ENCODE results near the gene RALGPS2. TPM values are rescaled to one million over a fixed set of nuclear protein-coding genes. Genes with fewer than 3 reads are reported as not detected.

RALGPS2 gene
- total and polyA plus RNA-seq, 2 of the 13 experiments (the other 11 are each of a cell fraction or from before 2014, with no cell fraction given) = 15.6 to 36.0 TPM

- in situ Hi-C loops (cut with HindIII; ENCODE audit: extremely low pct_ligation_motif_present, low pct_unique_long_range_greater_than_20kb) (no loop called here), intact Hi-C loops (cut with micrococcal nuclease; ENCODE audit: unreplicated experiment) (no loop called here)
- no peaks in the 10 kb centered on the region for H3K9me3 ChIP-seq (ENCODE audit: low read length)
- DNase-seq (ENCODE audit: low spot score) = no peak
- CTCF ChIA-PET (ENCODE audit: low intra/inter-chr PET ratio, low total read pairs) = no interaction called here
- BruUV-seq (replicated peaks) = no TSS peak
- no peak overlapping the region for H3K4me2 ChIP-seq (ENCODE audit: low read depth, low read length)
- no peak overlapping the region for H2AFZ ChIP-seq (ENCODE audit: low read length)
- H3K36me3 ChIP-seq (replicated peaks in 1 of 2; ENCODE audit: control insufficient read depth in 1 of 2, insufficient read depth in 2 of 2, low read length in 2 of 2) = no peaks in the 10 kb centered on the region; a peak in 2 of 5 replicates
- H3K27ac ChIP-seq (ENCODE audit: extremely low read length, insufficient read depth, low read length) = no peak overlapping the region
- ATAC-seq = no peak
- no peak overlapping the region for H3K4me3 ChIP-seq (replicated peaks in 1 of 3; ENCODE audit: insufficient read depth in 1 of 3, low read depth in 2 of 3, low read length in 3 of 3)
- 0 out of 2 replicates have a peak, but pooled peaks cover 6% of the 10 kb centered on the region for H3K4me1 ChIP-seq (ENCODE audit: insufficient read depth, low read length)
- H3K79me2 ChIP-seq (ENCODE audit: insufficient read depth, low read length) = no peaks in the 10 kb centered on the region
- H3K27me3 ChIP-seq (ENCODE audit: control insufficient read depth in 1 of 2, insufficient read depth in 2 of 2, low read length in 2 of 2) = no peaks in the 10 kb centered on the region
- H4K20me1 ChIP-seq (ENCODE audit: insufficient read depth, low read length) = no peaks in the 10 kb centered on the region
- no peak for FAIRE-seq
- POLR2A ChIA-PET = no interaction called here
- H3K9ac ChIP-seq (ENCODE audit: insufficient read depth, low read depth, low read length) = no peak overlapping the region
- WGBS (ENCODE audit: low lambda C conversion rate) = 100% methylated on average over 2 of the region's 2 CpGs
- TF ChIP-seq ZNF18 (CRISPR knock-in tag; IDR thresholded peaks at IDR 0.05; ENCODE audit: insufficient replicate concordance) (no peak), ZNF749 (CRISPR knock-in tag; IDR thresholded peaks at IDR 0.05; ENCODE audit: borderline replicate concordance) (no peak), DMTF1 (CRISPR knock-in tag; IDR thresholded peaks at IDR 0.05) (no peak), RARA (CRISPR knock-in tag; IDR thresholded peaks at IDR 0.05) (no peak), SPEN (CRISPR knock-in tag; IDR thresholded peaks at IDR 0.05; ENCODE audit: low read depth) (no peak), PCBP2 (optimal IDR thresholded peaks at IDR 0.05; ENCODE audit: low read depth, low read length, poor library complexity, severe bottlenecking) (no peak), MATR3 (CRISPR knock-in tag; IDR thresholded peaks at IDR 0.05) (no peak), HCFC1 (IDR thresholded peaks at IDR 0.05; ENCODE audit: low read depth, low read length) (no peak), BHLHE40 (IDR thresholded peaks at IDR 0.05; ENCODE audit: low read length) (no peak), FOXP4 (CRISPR knock-in tag; IDR thresholded peaks at IDR 0.05) (no peak), ZNF609 (CRISPR knock-in tag; IDR thresholded peaks at IDR 0.05; ENCODE audit: borderline replicate concordance) (no peak)
These were observed 124.9 kb downstream of the RALGPS2 start for GRCh38 chr1:178849918-178850317.

All from HepG2 (cell line).